ENCODE results near the gene ERG.

GRCh38 chr21:38377165-38378088, 120.8 kb downstream of the ERG start:
- no peak for TF ChIP-seq POLR2A (IDR thresholded peaks at IDR 0.05; ENCODE audit: extremely low read depth, insufficient read length)
- TF ChIP-seq CTCF (IDR thresholded peaks at IDR 0.05; ENCODE audit: low read depth, low read length), result no peak
- no peak for TF ChIP-seq MAX (IDR thresholded peaks at IDR 0.05; ENCODE audit: low read depth, low read length)
